ENCODE data around the gene CDK7. TPM values are rescaled to one million over a fixed set of nuclear protein-coding genes. Genes with fewer than 3 reads are reported as not detected.

CDK7 gene
- total RNA-seq, 5 donors from 2014 or later (not counting 1 experiment from before 2014, with no cell fraction given): 21.4 to 26.5 (median 22.0) TPM

DNA sequence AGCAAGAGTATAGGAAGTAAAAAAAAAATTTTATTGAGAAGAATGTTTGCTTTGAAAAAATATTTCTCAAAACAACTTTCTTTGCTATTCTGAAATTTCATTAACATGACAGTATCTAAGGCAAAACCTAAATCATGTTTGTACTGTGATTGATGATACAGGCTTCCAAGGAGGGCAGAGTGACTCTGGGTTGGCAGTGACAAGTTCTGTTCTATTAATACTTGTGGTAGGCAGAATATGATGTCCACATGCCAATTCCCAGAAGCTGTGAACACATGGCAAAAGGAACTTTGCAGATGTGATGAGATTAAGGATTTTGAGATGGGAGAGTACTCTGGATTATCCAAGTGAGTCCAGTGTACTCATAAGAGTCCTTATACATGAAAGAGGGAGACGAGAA is 81.3 kb downstream of the CDK7 start:
- H3K4me3 Mint-ChIP-seq: no peak overlapping the region
- H3K36me3 Mint-ChIP-seq: peaks cover 40% of the 10 kb centered on the region
- no peaks in the 10 kb centered on the region for H3K9me3 Mint-ChIP-seq
- H3K36me3 ChIP-seq (ENCODE audit: control insufficient read depth in 2 of 2, extremely low read depth in 1 of 2, insufficient read depth in 1 of 2, low read length in 1 of 2): peaks cover 4 to 18% of the 10 kb centered on the region in 2 donors
- H3K4me1 Mint-ChIP-seq: no peaks in the 10 kb centered on the region
- no peaks in the 10 kb centered on the region for H3K4me1 ChIP-seq (ENCODE audit: control insufficient read depth in 1 of 2, extremely low read depth in 1 of 2, insufficient read depth in 2 of 2, low read length in 2 of 2)
- no peak for ATAC-seq (replicated peaks in 1 of 4)
- no peak overlapping the region for H3K27ac Mint-ChIP-seq
- H3K9me3 ChIP-seq: no peaks in the 10 kb centered on the region
- CTCF ChIA-PET: interaction anchor here (0.6 kb wide), 4 partner anchors 27 to 553 kb away, joined by 3 to 4 read pairs (median 3); no protein-coding TSS in a partner anchor
- no peaks in the 10 kb centered on the region for H3K27me3 ChIP-seq (replicated peaks in 1 of 2; ENCODE audit: control insufficient read depth in 2 of 2, extremely low read depth in 1 of 2, insufficient read depth in 2 of 2, low read length in 1 of 2)
- H3K4me3 ChIP-seq (ENCODE audit: control insufficient read depth in 1 of 2, extremely low read depth in 1 of 2, low read length in 1 of 2): no peak overlapping the region
- DNase-seq: no peak
- H3K27ac ChIP-seq (ENCODE audit: low read length): no peak overlapping the region
- POLR2A ChIA-PET: interaction anchor here (0.6 to 0.7 kb wide), 3 partner anchors 49 to 1513 kb away, joined by 3 read pairs; partner anchors contain the start of gene CDK7 (in 1 of the 2)
- no CpG with 5 or more reads among the region's 1 CpG for WGBS (ENCODE audit: insufficient coverage)
- no peaks in the 10 kb centered on the region for H3K27me3 Mint-ChIP-seq

DNA sequence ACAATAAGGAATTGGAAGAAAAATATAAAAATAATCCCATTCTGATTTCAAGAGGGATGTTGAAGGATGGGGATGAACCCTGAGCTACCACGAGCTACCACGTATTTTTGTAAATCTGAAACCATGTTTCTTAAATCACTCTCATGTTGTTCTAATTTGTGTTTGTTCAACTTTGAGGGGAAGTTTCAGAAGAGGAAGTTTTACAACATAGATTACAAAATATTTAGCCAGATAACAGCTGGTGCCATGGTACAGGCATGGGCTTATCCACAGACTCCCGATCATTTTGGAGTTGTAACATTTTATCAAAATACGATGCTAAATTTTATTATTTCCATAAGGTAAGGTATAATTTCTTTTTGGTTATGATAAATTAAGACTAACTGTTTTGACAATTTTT is 82.7 kb downstream of the CDK7 start:
- H3K36me3 Mint-ChIP-seq: peaks cover 36% of the 10 kb centered on the region
- CTCF ChIA-PET: no interaction called here

DNA sequence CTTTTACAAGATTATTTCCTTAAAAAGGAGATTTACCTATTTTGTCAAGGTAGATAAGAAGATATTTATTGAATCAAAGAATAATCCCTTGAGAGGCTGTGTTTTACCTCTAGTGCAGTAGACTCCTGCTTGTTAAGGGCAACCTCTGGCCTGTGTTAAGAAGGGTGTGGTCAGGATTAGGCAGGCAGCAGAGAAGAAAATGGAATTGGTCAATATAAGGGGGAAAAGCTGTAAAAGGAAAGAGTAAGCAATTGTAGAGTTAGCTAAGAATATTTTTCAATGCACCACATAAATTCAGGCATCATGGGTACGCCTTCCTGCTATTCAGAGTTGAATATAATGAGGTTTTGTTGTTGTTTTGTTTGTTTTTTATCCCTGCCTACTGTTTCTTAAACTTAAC is 91.7 kb downstream of the CDK7 start:
- Mint-ChIP-seq H3K9me3 (no peaks in the 10 kb centered on the region), H3K27me3 (no peaks in the 10 kb centered on the region), H3K4me1 (peaks cover 0 to under 1% (median 0%) of the 10 kb centered on the region in 3 donors), H3K4me3 (no peak overlapping the region), H3K27ac (peak overlapping the region in 1 of 2 donors; percentile 30), H3K36me3 (peaks cover 5% of the 10 kb centered on the region)
- Histone ChIP-seq H3K4me3 (ENCODE audit: control insufficient read depth in 1 of 2, extremely low read depth in 1 of 2, low read length in 1 of 2) (no peak overlapping the region), H3K27ac (ENCODE audit: low read length) (no peak overlapping the region), H3K36me3 (ENCODE audit: control insufficient read depth in 2 of 2, extremely low read depth in 1 of 2, insufficient read depth in 1 of 2, low read length in 1 of 2) (peaks cover 0 to 2% of the 10 kb centered on the region in 2 donors), H3K4me1 (ENCODE audit: control insufficient read depth in 1 of 2, extremely low read depth in 1 of 2, insufficient read depth in 2 of 2, low read length in 2 of 2) (no peaks in the 10 kb centered on the region), H3K9me3 (no peaks in the 10 kb centered on the region), H3K27me3 (replicated peaks in 1 of 2; ENCODE audit: control insufficient read depth in 2 of 2, extremely low read depth in 1 of 2, insufficient read depth in 2 of 2, low read length in 1 of 2) (no peaks in the 10 kb centered on the region)
- whole genome bisulfite sequencing (ENCODE audit: insufficient coverage): no CpG with 5 or more reads among the region's 1 CpG
- no peak for ATAC-seq (replicated peaks in 1 of 4)
- CTCF ChIA-PET: no interaction called here
- POLR2A ChIA-PET: no interaction called here
- DNase-seq: no peak

More for the DNA sequence above, 82.7 kb downstream of the CDK7 start:
- ATAC-seq (replicated peaks in 1 of 4) (no peak), DNase-seq (no peak)
- Mint-ChIP-seq H3K4me1 (no peaks in the 10 kb centered on the region), H3K4me3 (no peak overlapping the region), H3K27me3 (no peaks in the 10 kb centered on the region), H3K27ac (no peak overlapping the region), H3K9me3 (no peaks in the 10 kb centered on the region)
- Histone ChIP-seq H3K4me1 (ENCODE audit: control insufficient read depth in 1 of 2, extremely low read depth in 1 of 2, insufficient read depth in 2 of 2, low read length in 2 of 2) (no peaks in the 10 kb centered on the region), H3K9me3 (no peaks in the 10 kb centered on the region), H3K27me3 (replicated peaks in 1 of 2; ENCODE audit: control insufficient read depth in 2 of 2, extremely low read depth in 1 of 2, insufficient read depth in 2 of 2, low read length in 1 of 2) (no peaks in the 10 kb centered on the region), H3K36me3 (ENCODE audit: control insufficient read depth in 2 of 2, extremely low read depth in 1 of 2, insufficient read depth in 1 of 2, low read length in 1 of 2) (peaks cover 4 to 18% of the 10 kb centered on the region in 2 donors), H3K4me3 (ENCODE audit: control insufficient read depth in 1 of 2, extremely low read depth in 1 of 2, low read length in 1 of 2) (no peak overlapping the region), H3K27ac (ENCODE audit: low read length) (no peak overlapping the region)
- no CpG with 5 or more reads among the region's 4 CpGs for WGBS (ENCODE audit: insufficient coverage)
- POLR2A ChIA-PET: no interaction called here

Other genes starting within 250 kb of the CDK7 start
- 10 to 100 TPM; 22.2 to 33.0 (median 26.9) TPM for gene SLC30A5, start 140.9 kb upstream of the CDK7 start, total RNA-seq
- gene CCNB1, start 67.7 kb upstream of the CDK7 start, total RNA-seq: 1 to 10 TPM; 1.6 to 4.1 (median 3.4) TPM
- gene CENPH, start 45.3 kb upstream of the CDK7 start, total RNA-seq: 1 to 10 TPM; 4.1 to 8.4 (median 6.5) TPM
- 1 to 10 TPM; 6.6 to 8.1 (median 7.1) TPM for gene CCDC125, start 97.9 kb downstream of the CDK7 start, total RNA-seq
- 10 to 100 TPM in 4 of 5 donors, 1 to 10 TPM in 1; 9.5 to 23.8 (median 19.1) TPM for gene AK6, start 134.6 kb downstream of the CDK7 start, total RNA-seq
- gene TAF9, start 134.6 kb downstream of the CDK7 start, total RNA-seq: 10 to 100 TPM; 42.5 to 54.3 (median 50.0) TPM
- gene RAD17, start 134.9 kb downstream of the CDK7 start, total RNA-seq: 10 to 100 TPM; 23.1 to 30.7 (median 29.7) TPM
- 1 to 10 TPM in 2 of 5 donors, under 1 TPM in 3; 0.43 to 1.2 (median 0.75) TPM for gene MARVELD2, start 180.2 kb downstream of the CDK7 start, total RNA-seq

Measured in T-cell (primary cell).